ENCODE measurements around the gene PAM16.
A peak's percentile ranks its signal among the peaks of the same experiment; 100 is the strongest.

PAM16 gene

GRCh38 chr16:4332623-4333307 lies 18.4 kb downstream of the PAM16 start:
- no peak for TF ChIP-seq CTCF (IDR thresholded peaks at IDR 0.05; ENCODE audit: low read depth, low read length, missing control alignments)
- no peak overlapping the region for H3K4me3 ChIP-seq (replicated peaks; ENCODE audit: low read depth, low read length)
- DNase-seq (ENCODE audit: extremely low read depth, low read depth), result no peak

- DNase-seq (ENCODE audit: extremely low read depth, low read depth), result no peak
- no peak for TF ChIP-seq CTCF (IDR thresholded peaks at IDR 0.05; ENCODE audit: low read depth, low read length, missing control alignments)
- H3K4me3 ChIP-seq (replicated peaks; ENCODE audit: low read depth, low read length), result no peak overlapping the region
Observed at GRCh38 chr16:4332083-4332482, 19.0 kb downstream of the PAM16 start.

- TF ChIP-seq CTCF (IDR thresholded peaks at IDR 0.05; ENCODE audit: low read depth, low read length, missing control alignments), result peak; percentile 95
- DNase-seq (ENCODE audit: extremely low read depth, low read depth), result no peak
Observed at GRCh38 chr16:4330277-4330874, 20.7 kb downstream of the PAM16 start.

GRCh38 chr16:4328782-4329775 lies 22.0 kb downstream of the PAM16 start:
- no peak for TF ChIP-seq CTCF (IDR thresholded peaks at IDR 0.05; ENCODE audit: low read depth, low read length, missing control alignments)
- no peak for DNase-seq (ENCODE audit: extremely low read depth, low read depth)
- no peak overlapping the region for H3K4me3 ChIP-seq (replicated peaks; ENCODE audit: low read depth, low read length)

More at GRCh38 chr16:4330277-4330874, 20.7 kb downstream of the PAM16 start:
- H3K4me3 ChIP-seq (replicated peaks; ENCODE audit: low read depth, low read length), result no peak overlapping the region

GRCh38 chr16:4328046-4328781 lies 22.9 kb downstream of the PAM16 start:
- peak overlapping the region; percentile 36 for H3K4me3 ChIP-seq (replicated peaks; ENCODE audit: low read depth, low read length)
- no peak for DNase-seq (ENCODE audit: extremely low read depth, low read depth)

More at GRCh38 chr16:4328046-4328781, 22.9 kb downstream of the PAM16 start:
- TF ChIP-seq CTCF (IDR thresholded peaks at IDR 0.05; ENCODE audit: low read depth, low read length, missing control alignments), result peak; percentile 52
